ENCODE data around the gene TLR10.
"Not testable (repeated sequence)": the region's sequence is repeated elsewhere in the genome, so short reads cannot be mapped to it uniquely, and the experiment has no call there.

Gene TLR10

GRCh38 chr4:38775326-38775725 lies 7.5 kb downstream of the TLR10 start:
- no peaks in the 10 kb centered on the region for H3K9me3 ChIP-seq
- TF ChIP-seq, protein P1, sequence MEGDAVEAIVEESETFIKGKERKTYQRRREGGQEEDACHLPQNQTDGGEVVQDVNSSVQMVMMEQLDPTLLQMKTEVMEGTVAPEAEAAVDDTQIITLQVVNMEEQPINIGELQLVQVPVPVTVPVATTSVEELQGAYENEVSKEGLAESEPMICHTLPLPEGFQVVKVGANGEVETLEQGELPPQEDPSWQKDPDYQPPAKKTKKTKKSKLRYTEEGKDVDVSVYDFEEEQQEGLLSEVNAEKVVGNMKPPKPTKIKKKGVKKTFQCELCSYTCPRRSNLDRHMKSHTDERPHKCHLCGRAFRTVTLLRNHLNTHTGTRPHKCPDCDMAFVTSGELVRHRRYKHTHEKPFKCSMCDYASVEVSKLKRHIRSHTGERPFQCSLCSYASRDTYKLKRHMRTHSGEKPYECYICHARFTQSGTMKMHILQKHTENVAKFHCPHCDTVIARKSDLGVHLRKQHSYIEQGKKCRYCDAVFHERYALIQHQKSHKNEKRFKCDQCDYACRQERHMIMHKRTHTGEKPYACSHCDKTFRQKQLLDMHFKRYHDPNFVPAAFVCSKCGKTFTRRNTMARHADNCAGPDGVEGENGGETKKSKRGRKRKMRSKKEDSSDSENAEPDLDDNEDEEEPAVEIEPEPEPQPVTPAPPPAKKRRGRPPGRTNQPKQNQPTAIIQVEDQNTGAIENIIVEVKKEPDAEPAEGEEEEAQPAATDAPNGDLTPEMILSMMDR (IDR thresholded peaks at IDR 0.05; ENCODE audit: low read depth, low read length), result no peak
- no peak overlapping the region for H3K4me3 ChIP-seq (ENCODE audit: low read depth, low read length)
- H3K27me3 ChIP-seq, result peaks cover 18% of the 10 kb centered on the region
- H3K36me3 ChIP-seq, result no peaks in the 10 kb centered on the region
- H3K4me1 ChIP-seq, result no peaks in the 10 kb centered on the region
- no peak for DNase-seq

DNA sequence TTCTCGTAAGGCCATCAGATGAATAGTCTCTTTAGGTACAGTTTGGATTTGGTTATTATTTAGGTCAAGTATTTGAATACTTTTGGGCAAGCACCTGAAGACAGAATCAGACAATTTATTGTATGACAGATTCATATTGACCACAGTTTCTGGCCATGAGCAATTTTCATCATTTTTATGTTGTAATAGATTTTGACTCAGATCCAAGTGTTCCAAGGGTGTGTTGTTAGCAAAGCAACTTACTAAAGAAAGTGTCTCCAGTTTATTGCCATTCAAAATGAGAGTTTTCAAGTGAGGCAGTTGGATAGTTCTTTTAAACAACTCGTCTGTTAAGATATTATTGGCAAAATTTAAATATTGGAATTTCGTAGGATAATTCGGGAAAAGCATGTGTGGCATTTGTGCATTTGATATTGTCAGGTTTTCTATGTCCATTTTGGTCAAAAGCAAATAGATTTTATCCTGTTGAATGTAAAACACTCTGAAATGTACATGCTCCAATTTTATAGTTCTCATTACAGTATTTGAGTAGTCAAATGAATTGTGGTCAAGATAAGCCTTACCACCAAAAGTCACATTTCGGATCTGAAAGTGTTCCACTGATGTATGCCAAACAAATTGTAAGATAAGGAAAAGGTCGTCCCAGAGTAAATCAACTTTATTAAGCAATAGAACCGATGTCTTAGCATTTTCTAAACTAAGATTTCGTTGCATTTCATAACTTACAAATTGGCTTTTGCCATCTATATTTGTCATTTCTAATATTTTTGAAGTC lies 8.4 kb downstream of the TLR10 start:
- Histone ChIP-seq H3K36me3 (no peaks in the 10 kb centered on the region), H3K27me3 (peaks cover 18% of the 10 kb centered on the region), H3K9me3 (no peaks in the 10 kb centered on the region), H3K4me1 (no peaks in the 10 kb centered on the region), H3K4me3 (ENCODE audit: low read depth, low read length) (no peak overlapping the region)
- DNase-seq, result no peak
- TF ChIP-seq, protein P1 (IDR thresholded peaks at IDR 0.05; ENCODE audit: low read depth, low read length), result no peak

GRCh38 chr4:38770281-38770680 lies 12.5 kb downstream of the TLR10 start:
- H3K4me1 ChIP-seq; H3K4me3 ChIP-seq (ENCODE audit: low read depth, low read length); H3K9me3 ChIP-seq; DNase-seq; H3K36me3 ChIP-seq: not testable (repeated sequence)
- peaks cover 19% of the 10 kb centered on the region for H3K27me3 ChIP-seq

- Histone ChIP-seq H3K4me3 (ENCODE audit: low read depth, low read length) (no peak overlapping the region), H3K9me3 (no peaks in the 10 kb centered on the region), H3K36me3 (no peaks in the 10 kb centered on the region), H3K27me3 (peaks cover 17% of the 10 kb centered on the region), H3K4me1 (no peaks in the 10 kb centered on the region)
- TF ChIP-seq, protein P1 (IDR thresholded peaks at IDR 0.05; ENCODE audit: low read depth, low read length), result no peak
- no peak for DNase-seq
Observed at GRCh38 chr4:38769857-38770256, 12.9 kb downstream of the TLR10 start.

GRCh38 chr4:38769441-38769840 lies 13.3 kb downstream of the TLR10 start:
- Histone ChIP-seq H3K4me1 (no peaks in the 10 kb centered on the region), H3K27me3 (peaks cover 13% of the 10 kb centered on the region), H3K9me3 (no peaks in the 10 kb centered on the region), H3K36me3 (no peaks in the 10 kb centered on the region), H3K4me3 (ENCODE audit: low read depth, low read length) (no peak overlapping the region)
- DNase-seq, result no peak
- TF ChIP-seq, protein P1 (IDR thresholded peaks at IDR 0.05; ENCODE audit: low read depth, low read length), result no peak

DNA sequence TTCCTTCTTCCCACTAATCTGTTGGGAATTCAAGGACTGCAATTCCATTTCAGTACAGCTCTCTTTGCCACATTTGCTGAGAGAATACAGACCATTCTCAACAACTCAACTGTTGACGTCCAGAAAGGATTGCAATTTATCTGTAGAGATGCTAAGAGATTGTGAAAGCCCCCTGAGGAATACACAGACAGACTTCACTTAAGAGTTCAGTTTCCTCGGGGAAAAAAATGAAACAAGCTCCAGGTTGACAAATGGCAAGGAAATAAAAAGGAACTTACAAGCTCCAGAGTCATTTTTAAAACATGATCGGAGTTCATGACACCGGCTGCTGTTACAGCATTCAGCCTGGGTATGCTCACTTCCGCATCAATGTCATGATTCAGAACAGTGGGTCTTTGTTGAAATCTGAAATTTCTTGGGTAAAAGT lies 13.8 kb downstream of the TLR10 start:
- Histone ChIP-seq H3K4me3 (ENCODE audit: low read depth, low read length) (no peak overlapping the region), H3K27me3 (peaks cover 8% of the 10 kb centered on the region), H3K9me3 (no peaks in the 10 kb centered on the region), H3K36me3 (no peaks in the 10 kb centered on the region), H3K4me1 (no peaks in the 10 kb centered on the region)
- DNase-seq, result no peak
- TF ChIP-seq, protein P1 (IDR thresholded peaks at IDR 0.05; ENCODE audit: low read depth, low read length), result no peak

GRCh38 chr4:38766940-38767339 lies 15.8 kb downstream of the TLR10 start:
- H3K36me3 ChIP-seq; H3K4me3 ChIP-seq (ENCODE audit: low read depth, low read length); H3K9me3 ChIP-seq; DNase-seq; H3K27me3 ChIP-seq; H3K4me1 ChIP-seq: not testable (repeated sequence)
